Erythroblast (primary cell): ENCODE results near the gene PATJ.

ENCODE experiments used
- GATA1 ChIP-seq: IDR thresholded peaks from 2 replicates; pipeline ENCODE4 v1.6.1; 2011; ENCODE audit warnings: low read depth, mild to moderate bottlenecking, control low read depth, low read length, moderate library complexity
- POLR2A ChIP-seq: IDR thresholded peaks from 2 replicates; pipeline ENCODE4 v1.6.1; 2011; ENCODE audit warnings: mild to moderate bottlenecking, low read length

DNA sequence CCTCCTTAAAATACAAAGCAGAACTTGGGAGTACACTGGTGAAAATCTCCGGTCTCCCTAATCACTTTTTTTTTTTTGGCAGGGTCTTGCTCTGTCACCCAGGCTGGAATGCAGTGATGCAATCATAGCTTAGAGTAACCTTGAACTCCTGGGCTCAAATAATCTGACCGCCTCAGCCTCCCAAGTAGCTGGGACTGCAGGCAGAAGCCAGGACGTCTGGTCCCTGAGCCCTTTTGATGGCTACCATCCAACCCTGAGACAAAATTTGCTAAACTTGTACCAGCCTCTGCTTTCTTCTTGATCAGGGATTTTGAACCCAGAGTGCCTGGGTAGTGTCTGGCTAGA lies 456.5 kb downstream of the PATJ start:
- TF ChIP-seq POLR2A (no peak), GATA1 (no peak)
